ENCODE data around the gene MAPK9.
A peak's percentile ranks its signal among the peaks of the same experiment; 100 is the strongest.
"Not testable (repeated sequence)": the region's sequence is repeated elsewhere in the genome, so short reads cannot be mapped to it uniquely, and the experiment has no call there.

Gene MAPK9

GRCh38 chr5:180324601-180324950, 32.7 kb upstream of the MAPK9 start:
- no peak for DNase-seq

GRCh38 chr5:180323941-180324600, 32.2 kb upstream of the MAPK9 start:
- DNase-seq: no peak

- peak; percentile 14 for DNase-seq
Observed at GRCh38 chr5:180323160-180323559, 31.3 kb upstream of the MAPK9 start.

- no peak for DNase-seq
Observed at GRCh38 chr5:180318456-180319089, 26.7 kb upstream of the MAPK9 start.

DNA sequence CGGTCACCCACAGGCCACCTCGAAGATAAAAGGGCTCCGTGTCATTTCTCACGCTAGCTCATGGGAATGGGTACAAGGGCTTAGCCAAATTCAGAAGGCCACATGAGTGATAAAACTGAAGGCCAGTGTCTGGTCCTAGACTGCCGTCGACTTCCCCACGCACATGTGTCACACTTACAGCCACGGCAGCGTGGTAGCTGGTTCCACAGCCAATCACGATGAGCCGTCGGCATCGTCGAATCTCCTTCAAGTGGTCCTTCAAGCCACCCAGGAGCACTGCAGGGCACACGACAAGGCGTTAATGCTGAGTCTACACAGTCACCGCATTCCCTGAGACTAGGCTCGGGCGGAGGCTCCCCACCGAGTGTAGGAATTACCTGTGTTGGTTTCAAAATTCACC, 24.7 kb upstream of the MAPK9 start:
- no peak for DNase-seq

DNA sequence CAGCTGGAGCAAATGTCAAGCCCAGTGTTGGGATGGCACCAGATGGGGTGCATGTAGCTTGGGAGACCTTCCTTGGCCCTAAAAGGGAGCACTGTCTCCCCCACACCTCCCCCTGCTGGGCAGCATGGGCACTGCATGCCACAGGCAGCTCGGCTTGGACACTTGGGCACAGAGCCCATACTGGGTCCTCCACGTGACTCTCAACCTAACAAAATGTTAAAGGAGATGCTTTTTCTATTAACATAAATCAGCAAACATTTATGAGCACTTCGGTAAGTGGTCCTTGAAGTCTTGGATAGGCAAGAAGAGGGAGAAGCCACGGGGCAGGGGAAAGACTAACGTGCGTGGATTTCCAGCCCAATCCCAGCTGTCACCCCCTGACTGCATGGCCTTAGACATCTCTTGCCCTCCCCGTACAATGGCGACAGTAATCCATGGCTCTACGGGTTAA, 23.9 kb upstream of the MAPK9 start:
- DNase-seq: no peak

GRCh38 chr5:180313677-180314505, 22.0 kb upstream of the MAPK9 start:
- DNase-seq: peak; percentile 79

DNA sequence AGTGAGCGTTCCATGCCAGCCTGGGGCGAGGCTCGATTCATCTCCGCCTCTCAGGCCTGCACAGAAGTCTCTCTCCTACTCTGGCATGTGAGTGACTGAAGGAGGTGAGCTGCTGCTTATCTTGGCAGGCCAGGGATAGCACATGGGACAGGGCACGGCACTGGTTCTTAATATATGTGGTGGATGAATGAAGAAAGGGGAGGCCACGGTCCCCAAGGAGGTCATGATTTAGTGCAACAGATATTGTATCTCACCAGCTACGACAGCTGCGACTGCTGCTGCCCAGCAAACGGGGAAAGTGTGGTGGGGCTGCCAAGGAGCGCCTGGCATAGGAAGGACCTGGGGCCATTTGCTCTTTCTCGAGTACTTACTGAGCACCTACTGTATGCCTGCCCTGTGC, 19.3 kb upstream of the MAPK9 start:
- no peak for DNase-seq

- no peak for DNase-seq
Observed at GRCh38 chr5:180306796-180307195, 14.9 kb upstream of the MAPK9 start.

DNA sequence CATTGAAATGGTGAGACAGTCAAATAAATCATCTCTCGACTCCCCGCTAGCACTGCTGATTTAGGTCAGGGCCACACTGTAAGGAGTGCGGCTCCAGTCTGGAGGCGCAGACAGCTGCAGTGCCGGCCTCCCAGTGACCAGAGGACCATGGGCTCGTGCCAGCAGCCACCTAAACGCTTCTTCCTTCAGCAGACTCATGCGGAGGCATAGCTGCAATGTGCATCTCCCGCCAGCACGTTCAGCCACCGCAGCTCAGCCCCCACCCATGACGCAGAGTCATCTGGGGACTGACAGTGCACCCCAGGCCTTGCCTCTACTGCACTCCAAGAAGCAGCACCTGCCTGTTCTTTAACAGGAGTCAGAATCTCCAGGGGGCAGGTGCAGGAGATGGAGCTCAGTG, 13.6 kb upstream of the MAPK9 start:
- peak; percentile 7 for DNase-seq

- no peak for DNase-seq
Observed at GRCh38 chr5:180304431-180305375, 12.8 kb upstream of the MAPK9 start.

DNA sequence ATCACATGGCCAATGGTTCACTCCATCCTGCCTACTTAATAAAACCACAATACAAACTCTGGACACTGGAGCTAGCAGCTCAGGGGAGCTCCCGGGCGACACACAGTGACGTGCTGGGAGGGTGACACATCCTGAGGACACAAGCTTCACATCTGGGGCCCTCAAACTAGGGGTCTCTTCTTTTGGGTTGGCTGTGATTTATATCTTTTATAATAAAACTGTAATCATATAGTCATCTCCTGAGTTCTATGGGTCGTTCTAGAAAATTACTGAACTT, 12.1 kb upstream of the MAPK9 start:
- DNase-seq: no peak

GRCh38 chr5:180303226-180304015, 11.5 kb upstream of the MAPK9 start:
- no peak for DNase-seq

GRCh38 chr5:180302256-180302655, 10.4 kb upstream of the MAPK9 start:
- no peak for DNase-seq

DNA sequence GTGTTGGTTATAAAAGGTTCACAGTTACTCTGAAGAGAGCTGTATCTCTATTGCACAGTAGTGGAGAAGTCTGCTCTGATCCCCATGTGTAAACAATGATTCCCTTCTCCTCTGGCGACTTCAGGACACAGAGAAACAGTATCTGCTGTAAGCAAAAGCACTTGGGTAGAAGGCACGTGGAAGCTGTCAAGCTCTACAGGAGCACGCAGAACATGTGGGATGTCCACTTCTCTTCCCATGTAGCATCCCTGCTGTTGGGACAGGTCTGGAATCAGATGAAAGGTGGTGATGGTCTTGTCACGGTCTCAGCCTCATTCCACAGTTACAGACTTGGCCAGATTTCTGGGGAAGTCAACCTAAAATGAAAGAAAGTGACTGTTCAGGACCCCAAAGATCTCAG, 9.4 kb upstream of the MAPK9 start:
- DNase-seq: no peak

DNA sequence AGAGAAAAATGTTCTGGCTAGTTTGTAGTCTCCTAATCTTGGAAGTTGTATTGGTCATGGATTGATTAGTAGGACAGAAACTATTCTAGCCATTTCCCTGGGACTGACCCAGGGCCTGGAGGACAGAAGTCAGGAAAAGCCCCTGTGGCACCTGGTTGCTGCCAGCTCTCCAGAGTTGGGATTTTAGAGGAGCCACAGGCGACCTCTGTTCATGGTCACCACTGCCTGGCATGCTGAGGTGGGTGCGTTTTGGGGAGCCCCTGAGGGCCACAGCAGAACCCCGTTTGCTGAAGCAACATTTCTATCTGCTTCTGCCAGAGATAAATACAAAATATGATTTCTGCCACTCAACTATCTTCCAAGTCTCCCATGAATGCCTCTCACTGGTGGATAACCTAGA, 7.6 kb upstream of the MAPK9 start:
- no peak for DNase-seq

DNA sequence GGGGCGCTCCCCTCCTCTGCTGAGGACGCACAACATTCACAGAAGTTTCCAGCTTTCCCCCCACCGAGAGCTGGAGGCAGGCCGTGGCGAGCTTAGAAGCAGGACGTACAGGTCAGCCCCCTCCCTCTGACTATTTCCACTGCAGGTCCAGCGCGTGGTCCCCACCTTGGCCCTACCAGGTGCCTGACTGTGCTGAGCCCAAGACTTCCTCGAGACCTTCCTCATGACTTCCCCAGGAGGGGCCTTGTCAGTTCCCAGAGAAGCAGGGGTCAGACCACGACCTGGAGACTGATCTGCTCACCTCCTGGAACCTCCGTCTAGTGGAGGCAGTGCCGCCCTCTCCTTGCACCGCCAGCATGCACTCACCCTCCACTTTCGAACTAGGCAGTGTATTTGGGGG, 7.1 kb upstream of the MAPK9 start:
- not testable (repeated sequence) for DNase-seq

DNA sequence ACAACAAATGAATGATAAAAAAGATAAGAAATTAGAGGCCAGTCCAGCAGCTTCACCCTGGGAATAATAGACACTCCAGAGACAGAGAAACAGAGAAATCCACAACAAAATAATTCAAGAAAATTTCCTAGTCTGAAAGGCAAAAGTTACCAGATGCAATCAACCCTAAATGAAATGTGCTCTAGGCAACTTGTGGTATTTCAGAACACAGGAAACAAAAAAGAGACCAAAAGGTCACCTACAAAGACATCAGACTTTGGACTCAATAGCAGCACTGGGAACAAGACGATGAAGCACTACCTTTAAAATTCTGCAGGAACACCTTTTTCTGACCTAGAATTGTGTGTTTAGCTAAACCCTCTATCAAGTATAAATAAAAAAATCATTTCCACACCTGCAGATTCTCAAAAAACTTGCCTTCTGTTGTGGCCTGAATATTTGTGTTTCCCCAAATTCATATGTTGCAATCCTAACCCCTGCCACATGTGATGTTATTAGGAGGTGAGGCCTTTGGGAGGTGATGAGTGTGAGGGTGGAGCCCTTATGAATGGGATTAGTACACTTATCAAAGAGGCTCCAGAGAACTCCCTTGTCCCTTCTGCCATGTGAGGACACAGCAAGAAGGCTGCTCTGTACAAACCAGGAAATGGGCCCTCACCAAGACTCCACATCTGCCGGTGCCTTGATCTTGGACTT, 5.9 kb upstream of the MAPK9 start:
- no peak for DNase-seq

- no peak for DNase-seq
Observed at GRCh38 chr5:180296771-180297170, 4.9 kb upstream of the MAPK9 start.

DNA sequence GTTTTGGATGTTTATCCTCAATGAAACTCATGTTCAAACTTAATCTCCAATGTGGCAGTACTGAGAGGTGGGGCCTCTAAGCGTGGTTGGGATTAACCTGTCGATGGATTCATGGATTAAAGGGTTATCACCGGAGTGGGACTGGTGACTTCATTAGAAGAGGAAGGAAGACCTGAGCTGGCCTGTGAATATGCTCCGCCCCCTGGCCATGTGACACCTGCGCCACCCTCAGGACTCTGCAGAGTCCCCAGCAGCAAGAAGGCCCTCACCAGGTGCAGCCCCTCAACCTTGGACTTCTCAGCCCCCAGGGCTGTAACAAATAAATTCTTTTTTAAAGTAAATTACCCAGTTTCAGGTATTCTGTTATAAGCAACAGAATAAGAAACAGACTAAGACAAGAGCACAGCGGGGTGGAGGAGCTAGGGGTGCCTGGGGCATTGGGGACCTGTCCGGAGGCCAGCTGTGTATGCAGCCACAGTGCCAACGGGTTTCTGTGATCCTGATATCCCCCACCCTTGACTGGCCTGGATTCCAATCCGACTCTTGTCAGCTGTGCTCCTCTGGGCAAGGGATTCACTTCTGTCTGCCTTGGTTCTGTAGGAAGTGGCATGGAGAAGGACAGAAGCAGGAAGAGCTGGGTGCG, 3.2 kb upstream of the MAPK9 start:
- no peak for DNase-seq

GRCh38 chr5:180294411-180294810, 2.5 kb upstream of the MAPK9 start:
- DNase-seq: no peak

Measured in NCI-H2227 treated with DMSO at 0.1 percent for 48 hours (cell line).